Activated T-cell treated with anti-CD3 and anti-CD28 coated beads, Interleukin-2, amount 50 U/mL, for 72 hours (primary cell): ENCODE measurements around the gene PMEPA1. TPM values are rescaled to one million over a fixed set of nuclear protein-coding genes. Genes with fewer than 3 reads are reported as not detected.

Experiments
- ATAC-seq, 2 donors: fragments of 150-1000 bp; cut with Tn5 transposase; replicated peaks in 1 of 2; 2 replicates each; pipeline ENCODE4 v1.10.0; 2021; ENCODE audit warnings: moderate library complexity in 2 of 2, mild to moderate bottlenecking in 1 of 2
- DNase-seq, 2 donors: peaks; one replicate each; pipeline ENCODE4 v3.0.0; 2021 to 2022; ENCODE audit warnings: mixed read lengths in 1 of 2
- H3K27ac Mint-ChIP-seq: one replicate; pipeline ENCODE4 v1.8.0; 2022; ENCODE audit warnings: mild to moderate bottlenecking, moderate library complexity, mixed read lengths
- H3K27me3 Mint-ChIP-seq: one replicate; pipeline ENCODE4 v1.8.0; 2022; ENCODE audit warnings: low read depth, mixed read lengths
- H3K36me3 Mint-ChIP-seq, 2 donors: one replicate each; pipeline ENCODE4 v1.8.0; 2022; ENCODE audit warnings: mixed read lengths in 2 of 2, mild to moderate bottlenecking in 1 of 2; ENCODE audit not compliant: insufficient read depth in 2 of 2
- H3K4me1 Mint-ChIP-seq: one replicate; pipeline ENCODE4 v1.8.0; 2022; ENCODE audit warnings: low read depth, mixed read lengths
- H3K4me3 Mint-ChIP-seq, 2 donors: one replicate each; pipeline ENCODE4 v1.8.0; 2022; ENCODE audit warnings: mild to moderate bottlenecking in 2 of 2, mixed read lengths in 2 of 2, moderate library complexity in 2 of 2
- H3K9me3 Mint-ChIP-seq, 2 donors: one replicate each; pipeline ENCODE4 v1.8.0; 2022; ENCODE audit warnings: mixed read lengths in 2 of 2
- total RNA-seq, 2 donors: library from RNA; stranded (reverse); gene quantifications; one replicate each; pipeline ENCODE4 v1.2.3, GENCODE V29; 2022

PMEPA1 gene
- total RNA-seq, 2 donors from 2014 or later = 4.3 to 4.6 TPM

DNA sequence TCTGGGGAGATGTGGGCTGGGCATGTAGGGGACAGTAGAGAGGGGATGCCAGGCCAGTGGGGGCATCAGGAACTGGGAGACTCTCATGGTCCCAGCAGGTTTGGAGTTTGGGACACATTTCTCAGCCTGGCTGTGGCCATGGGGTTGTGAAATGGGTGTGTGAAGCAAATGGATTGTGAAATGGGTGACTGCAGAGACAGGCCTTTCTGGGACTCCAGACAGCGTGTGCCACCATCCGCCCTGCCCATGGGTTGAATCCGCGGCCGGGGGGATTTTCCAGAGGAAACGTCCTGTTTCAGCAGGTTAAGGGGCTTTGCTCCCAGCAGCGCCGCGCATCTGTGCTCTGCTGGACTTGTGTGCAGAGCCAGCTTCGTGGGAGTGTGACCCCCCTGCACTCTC, 3.7 kb upstream of the PMEPA1 start:
- Mint-ChIP-seq H3K4me1 (peaks cover 17% of the 10 kb centered on the region), H3K4me3 (no peak overlapping the region), H3K27ac (no peak overlapping the region), H3K9me3 (no peaks in the 10 kb centered on the region), H3K27me3 (peaks cover 4% of the 10 kb centered on the region), H3K36me3 (peaks cover 1 to 3% of the 10 kb centered on the region in 2 donors)
- ATAC-seq (no peak), DNase-seq (no peak)

DNA sequence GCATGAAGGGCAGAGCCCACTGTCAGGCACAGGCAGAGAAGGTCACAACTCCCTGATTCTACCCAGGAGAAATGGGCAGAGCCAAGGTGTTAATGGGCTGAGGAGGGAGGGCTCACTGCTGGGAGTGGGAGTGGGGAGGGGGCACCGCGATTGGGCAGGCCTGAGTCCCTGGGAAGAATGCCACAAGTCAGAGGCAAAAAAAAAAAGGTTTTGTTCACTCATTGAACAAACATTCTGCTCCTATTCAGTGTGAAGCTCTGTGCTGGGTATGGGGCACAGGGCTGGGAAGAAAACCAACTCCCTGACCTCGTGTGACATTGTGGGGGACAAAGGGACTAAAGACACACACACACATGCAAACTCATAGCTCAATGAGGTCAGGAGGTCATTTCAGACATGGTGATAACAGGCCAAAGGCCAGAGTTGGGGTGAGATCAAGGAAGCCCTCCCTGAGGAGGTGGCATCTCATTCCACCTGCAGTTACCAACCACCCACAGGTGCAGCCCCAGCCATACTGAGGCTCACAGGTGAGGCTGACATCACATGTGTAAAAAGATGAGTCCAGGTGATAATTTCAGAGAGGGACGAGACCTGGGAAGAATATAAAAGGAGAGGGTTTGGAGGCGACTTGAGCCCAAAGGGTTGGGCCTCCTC, 3.2 kb upstream of the PMEPA1 start:
- Mint-ChIP-seq H3K36me3 (peaks cover 2 to 3% of the 10 kb centered on the region in 2 donors), H3K4me3 (no peak overlapping the region), H3K27ac (no peak overlapping the region), H3K9me3 (no peaks in the 10 kb centered on the region), H3K27me3 (peaks cover 9% of the 10 kb centered on the region), H3K4me1 (peaks cover 18% of the 10 kb centered on the region)
- no peak for DNase-seq
- no peak for ATAC-seq

DNA sequence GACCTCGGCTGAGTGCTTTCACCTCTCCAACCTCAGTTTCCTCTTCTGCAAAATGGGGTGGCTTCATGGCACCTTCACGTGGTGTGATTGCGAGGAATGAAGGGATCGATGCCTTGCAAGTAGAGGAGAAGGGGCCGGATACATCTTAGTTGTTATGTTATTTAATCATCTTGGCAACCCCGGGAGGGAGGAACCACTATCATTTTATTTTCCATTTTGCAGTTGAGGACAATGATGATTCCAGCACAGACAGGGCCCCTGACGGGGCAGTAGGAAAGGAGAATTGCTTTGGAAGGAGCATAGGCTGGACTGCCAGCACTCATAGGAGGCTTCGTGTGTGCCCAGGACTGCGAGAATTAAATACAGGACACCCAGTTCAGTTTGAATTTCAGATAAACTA, 2.5 kb upstream of the PMEPA1 start:
- no peak overlapping the region for H3K27ac Mint-ChIP-seq

DNA sequence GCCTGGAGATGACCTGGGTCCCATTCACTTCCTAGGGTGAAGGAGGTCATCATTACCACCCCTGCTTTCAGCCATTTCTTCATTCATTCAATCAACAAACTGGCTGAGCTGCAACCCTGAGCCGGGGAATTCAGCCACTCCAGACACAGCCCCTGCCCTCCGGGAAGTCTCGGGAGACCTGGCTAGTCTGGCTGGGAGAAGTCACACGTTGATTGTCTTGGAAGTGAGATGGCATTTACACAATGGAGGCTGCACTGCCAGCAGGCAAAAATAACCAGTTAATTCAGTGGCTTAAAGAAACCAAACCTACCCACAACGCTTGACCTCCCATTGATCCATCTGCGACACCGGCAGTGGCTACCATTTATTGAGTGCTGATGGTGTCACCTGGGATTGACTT, 2.0 kb upstream of the PMEPA1 start:
- peaks cover 2 to 3% of the 10 kb centered on the region in 2 donors for H3K36me3 Mint-ChIP-seq
- H3K27me3 Mint-ChIP-seq = peaks cover 18% of the 10 kb centered on the region
- no peaks in the 10 kb centered on the region for H3K9me3 Mint-ChIP-seq
- H3K27ac Mint-ChIP-seq = no peak overlapping the region
- DNase-seq = no peak
- H3K4me1 Mint-ChIP-seq = peaks cover 23% of the 10 kb centered on the region
- H3K4me3 Mint-ChIP-seq = no peak overlapping the region
- ATAC-seq = no peak

More for the DNA sequence above, 2.5 kb upstream of the PMEPA1 start:
- DNase-seq = no peak
- Mint-ChIP-seq H3K9me3 (no peaks in the 10 kb centered on the region), H3K36me3 (peaks cover 2 to 3% of the 10 kb centered on the region in 2 donors), H3K4me3 (no peak overlapping the region), H3K27me3 (peaks cover 16% of the 10 kb centered on the region), H3K4me1 (peaks cover 18% of the 10 kb centered on the region)
- no peak for ATAC-seq

DNA sequence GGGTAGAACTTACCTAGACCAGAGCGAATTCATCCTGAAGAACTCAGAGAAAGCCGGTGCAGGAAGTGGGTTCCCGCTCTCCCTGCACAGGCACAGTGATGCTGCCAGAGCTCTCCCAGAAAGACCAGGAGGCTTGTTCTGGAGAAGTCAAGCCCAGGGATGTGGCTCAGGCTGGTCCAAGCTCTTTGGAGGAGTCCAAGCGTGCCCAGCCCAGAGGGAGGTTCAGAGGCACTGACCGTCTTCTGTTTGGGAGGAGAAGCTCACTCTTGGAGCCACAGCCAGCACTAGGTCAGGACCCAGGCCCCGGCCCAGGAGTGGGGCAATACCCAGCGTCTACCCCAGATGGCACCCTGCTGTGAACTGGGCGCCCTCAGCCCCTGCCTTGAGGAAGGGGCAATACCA, 1.5 kb upstream of the PMEPA1 start:
- DNase-seq (no peak), ATAC-seq (no peak)
- Mint-ChIP-seq H3K9me3 (no peaks in the 10 kb centered on the region), H3K4me3 (peak overlapping the region; percentile 84 to 87), H3K27ac (no peak overlapping the region), H3K27me3 (peaks cover 18% of the 10 kb centered on the region), H3K4me1 (peaks cover 23% of the 10 kb centered on the region), H3K36me3 (peaks cover 2 to 3% of the 10 kb centered on the region in 2 donors)

GRCh38 chr20:57710841-57711240, 1.0 kb upstream of the PMEPA1 start:
- H3K36me3 Mint-ChIP-seq = peaks cover 2 to 3% of the 10 kb centered on the region in 2 donors
- no peaks in the 10 kb centered on the region for H3K9me3 Mint-ChIP-seq
- ATAC-seq (no peak), DNase-seq (no peak)
- peaks cover 18% of the 10 kb centered on the region for H3K27me3 Mint-ChIP-seq
- peak overlapping the region; percentile 84 to 87 for H3K4me3 Mint-ChIP-seq
- H3K27ac Mint-ChIP-seq = peak overlapping the region; percentile 61
- peaks cover 23% of the 10 kb centered on the region for H3K4me1 Mint-ChIP-seq

GRCh38 chr20:57708694-57709673, 831 bp downstream of the PMEPA1 start:
- Mint-ChIP-seq H3K27me3 (peaks cover 18% of the 10 kb centered on the region), H3K9me3 (no peaks in the 10 kb centered on the region), H3K4me3 (peak overlapping the region; percentile 80 to 93), H3K36me3 (peaks cover 2 to 3% of the 10 kb centered on the region in 2 donors), H3K27ac (peak overlapping the region; percentile 54), H3K4me1 (peaks cover 23% of the 10 kb centered on the region)
- DNase-seq = no peak
- no peak for ATAC-seq

GRCh38 chr20:57707849-57708693, 1.7 kb downstream of the PMEPA1 start:
- ATAC-seq = no peak
- Mint-ChIP-seq H3K4me3 (peak overlapping the region; percentile 80 to 93), H3K27ac (peak overlapping the region; percentile 54), H3K36me3 (peaks cover 2 to 3% of the 10 kb centered on the region in 2 donors), H3K4me1 (peaks cover 23% of the 10 kb centered on the region), H3K9me3 (no peaks in the 10 kb centered on the region), H3K27me3 (peaks cover 18% of the 10 kb centered on the region)
- no peak for DNase-seq

- H3K36me3 Mint-ChIP-seq = peaks cover 2 to 3% of the 10 kb centered on the region in 2 donors
- peaks cover 18% of the 10 kb centered on the region for H3K27me3 Mint-ChIP-seq
- no peaks in the 10 kb centered on the region for H3K9me3 Mint-ChIP-seq
- no peak for ATAC-seq
- DNase-seq = no peak
- H3K4me1 Mint-ChIP-seq = peaks cover 23% of the 10 kb centered on the region
- peak overlapping the region in 1 of 2 donors; percentile 13 for H3K4me3 Mint-ChIP-seq
- H3K27ac Mint-ChIP-seq = no peak overlapping the region
Observed at GRCh38 chr20:57707320-57707719, 2.5 kb downstream of the PMEPA1 start.

- H3K9me3 Mint-ChIP-seq = no peaks in the 10 kb centered on the region
- peaks cover 30% of the 10 kb centered on the region for H3K4me1 Mint-ChIP-seq
- ATAC-seq (no peak), DNase-seq (no peak)
- H3K27me3 Mint-ChIP-seq = peaks cover 18% of the 10 kb centered on the region
- H3K27ac Mint-ChIP-seq = no peak overlapping the region
- no peak overlapping the region for H3K4me3 Mint-ChIP-seq
- H3K36me3 Mint-ChIP-seq = peaks cover 2 to 3% of the 10 kb centered on the region in 2 donors
Observed at GRCh38 chr20:57705127-57705899, 4.5 kb downstream of the PMEPA1 start.

- no peak for DNase-seq
- no peak overlapping the region for H3K27ac Mint-ChIP-seq
- no peak overlapping the region for H3K4me3 Mint-ChIP-seq
- no peaks in the 10 kb centered on the region for H3K9me3 Mint-ChIP-seq
- peaks cover 18% of the 10 kb centered on the region for H3K27me3 Mint-ChIP-seq
- no peak for ATAC-seq
- H3K4me1 Mint-ChIP-seq = peaks cover 39% of the 10 kb centered on the region
- peaks cover 2 to 3% of the 10 kb centered on the region in 2 donors for H3K36me3 Mint-ChIP-seq
Observed at GRCh38 chr20:57704245-57704644, 5.6 kb downstream of the PMEPA1 start.

- DNase-seq (no peak), ATAC-seq (no peak)
- Mint-ChIP-seq H3K9me3 (no peaks in the 10 kb centered on the region), H3K27me3 (peaks cover 10% of the 10 kb centered on the region), H3K36me3 (no peaks in the 10 kb centered on the region), H3K4me3 (no peak overlapping the region), H3K4me1 (peaks cover 46% of the 10 kb centered on the region), H3K27ac (no peak overlapping the region)
Observed at GRCh38 chr20:57703013-57703412, 6.8 kb downstream of the PMEPA1 start.
